Activated naive CD4-positive, alpha-beta T cell treated with Interleukin-2 at 50 U/mL for 16 hours (primary cell): ENCODE results near the gene ARPC4.
"Not testable (repeated sequence)": the region's sequence is repeated elsewhere in the genome, so short reads cannot be mapped to it uniquely, and the experiment has no call there.

Experiments used
- DNase-seq: peaks from one replicate; pipeline ENCODE4 v3.0.0-alpha.2; 2020

Gene ARPC4

GRCh38 chr3:9825451-9826040 lies 32.7 kb downstream of the ARPC4 start:
- no peak for DNase-seq

GRCh38 chr3:9826815-9827573 lies 34.1 kb downstream of the ARPC4 start:
- DNase-seq, result peak; percentile 18

- DNase-seq, result no peak
Measured at GRCh38 chr3:9828801-9829755, 36.2 kb downstream of the ARPC4 start.

GRCh38 chr3:9831253-9831652 lies 38.4 kb downstream of the ARPC4 start:
- no peak for DNase-seq

GRCh38 chr3:9833078-9833477 lies 40.2 kb downstream of the ARPC4 start:
- DNase-seq, result no peak

- no peak for DNase-seq
Measured at GRCh38 chr3:9834520-9835380, 41.9 kb downstream of the ARPC4 start.

GRCh38 chr3:9837701-9838582 lies 45.1 kb downstream of the ARPC4 start:
- no peak for DNase-seq

- DNase-seq, result no peak
Measured at GRCh38 chr3:9838856-9839255, 46.0 kb downstream of the ARPC4 start.

- DNase-seq, result no peak
Measured at GRCh38 chr3:9841015-9841414, 48.1 kb downstream of the ARPC4 start.

GRCh38 chr3:9843715-9844438 lies 51.0 kb downstream of the ARPC4 start, which contains the start of gene RPUSD3:
TSS of gene RPUSD3 (minus strand) at chr3:9844008. CDS start at chr3:9843990, 18 bp downstream.
- peak; percentile 95 for DNase-seq

- DNase-seq, result no peak
Measured at GRCh38 chr3:9846231-9846630, 53.3 kb downstream of the ARPC4 start.

GRCh38 chr3:9846931-9847488 lies 54.1 kb downstream of the ARPC4 start:
- no peak for DNase-seq

GRCh38 chr3:9847870-9848269 lies 55.0 kb downstream of the ARPC4 start:
- DNase-seq, result not testable (repeated sequence)

GRCh38 chr3:9848860-9849259 lies 56.0 kb downstream of the ARPC4 start:
- DNase-seq, result not testable (repeated sequence)

- not testable (repeated sequence) for DNase-seq
Measured at GRCh38 chr3:9851383-9851782, 58.5 kb downstream of the ARPC4 start.

GRCh38 chr3:9851926-9852325 lies 59.0 kb downstream of the ARPC4 start:
- DNase-seq, result not testable (repeated sequence)

- DNase-seq, result no peak
Measured at GRCh38 chr3:9852528-9852927, 59.6 kb downstream of the ARPC4 start.

GRCh38 chr3:9854291-9854940 lies 61.5 kb downstream of the ARPC4 start:
- DNase-seq, result not testable (repeated sequence)

GRCh38 chr3:9855594-9855993 lies 62.7 kb downstream of the ARPC4 start:
- no peak for DNase-seq
